NCI-H510A (cell line): ENCODE measurements around the gene IL17C.
"Not testable (repeated sequence)": the region's sequence is repeated elsewhere in the genome, so short reads cannot be mapped to it uniquely, and the experiment has no call there.

Experiments
- DNase-seq: peaks from one replicate; lab custom pipeline; 2025; lab: John Stamatoyannopoulos, UW

IL17C gene, protein sequence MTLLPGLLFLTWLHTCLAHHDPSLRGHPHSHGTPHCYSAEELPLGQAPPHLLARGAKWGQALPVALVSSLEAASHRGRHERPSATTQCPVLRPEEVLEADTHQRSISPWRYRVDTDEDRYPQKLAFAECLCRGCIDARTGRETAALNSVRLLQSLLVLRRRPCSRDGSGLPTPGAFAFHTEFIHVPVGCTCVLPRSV

DNA sequence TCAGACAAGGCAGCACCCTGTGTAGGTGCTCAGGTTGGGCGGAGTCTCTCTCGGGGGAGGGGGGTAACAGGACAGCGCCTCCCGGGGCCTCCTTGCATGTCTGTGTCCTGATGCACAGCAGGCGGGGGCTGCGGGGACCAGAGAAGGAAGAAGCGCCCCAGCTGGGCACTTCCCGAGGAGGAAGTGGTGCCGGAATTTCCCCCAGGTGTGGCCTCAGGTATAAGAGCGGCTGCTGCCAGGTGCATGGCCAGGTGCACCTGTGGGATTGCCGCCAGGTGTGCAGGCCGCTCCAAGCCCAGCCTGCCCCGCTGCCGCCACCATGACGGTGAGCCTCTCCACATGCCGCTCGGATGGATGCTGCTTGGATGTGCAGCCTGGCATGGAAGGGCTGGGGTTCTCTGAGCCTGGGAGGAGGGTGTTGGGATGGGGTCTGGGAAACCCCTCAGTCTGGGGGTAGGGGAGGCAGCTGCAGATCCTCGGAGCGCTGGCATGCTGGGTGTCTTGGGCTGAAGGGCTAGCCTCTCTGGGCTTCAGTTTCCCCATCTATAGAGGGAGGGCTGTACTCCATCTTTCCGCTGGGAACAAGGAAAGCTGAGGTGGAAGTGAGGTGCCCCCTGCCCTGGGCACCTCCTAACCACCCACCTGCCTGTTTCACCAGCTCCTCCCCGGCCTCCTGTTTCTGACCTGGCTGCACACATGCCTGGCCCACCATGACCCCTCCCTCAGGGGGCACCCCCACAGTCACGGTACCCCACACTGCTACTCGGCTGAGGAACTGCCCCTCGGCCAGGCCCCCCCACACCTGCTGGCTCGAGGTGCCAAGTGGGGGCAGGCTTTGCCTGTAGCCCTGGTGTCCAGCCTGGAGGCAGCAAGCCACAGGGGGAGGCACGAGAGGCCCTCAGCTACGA is at the start of gene IL17C:
IL17C (plus strand) TSS at position 250 of the 908 bp plus-strand sequence; CDS start at position 320, 70 bp downstream.
- DNase-seq = peak; percentile 86

DNA sequence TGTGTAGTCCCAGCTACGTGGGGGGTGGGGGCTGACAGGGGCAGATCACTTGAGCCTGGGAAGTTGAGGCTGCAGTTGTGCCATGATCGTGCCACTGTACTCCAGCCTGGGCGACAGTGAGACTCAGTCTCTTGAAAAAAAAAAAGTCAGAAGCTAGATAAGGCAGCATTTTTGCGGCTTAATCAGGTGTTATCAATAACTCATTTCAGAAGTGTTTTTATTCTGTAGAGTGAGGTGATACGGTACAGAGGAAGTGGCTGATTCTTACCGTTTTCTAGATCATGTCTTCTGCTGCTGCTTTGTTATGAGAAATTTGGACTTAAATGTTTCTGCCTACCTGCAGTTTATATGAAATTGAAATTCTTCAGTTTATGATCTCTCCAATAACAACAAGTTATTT is 49.6 kb upstream of the IL17C start:
- no peak for DNase-seq

DNA sequence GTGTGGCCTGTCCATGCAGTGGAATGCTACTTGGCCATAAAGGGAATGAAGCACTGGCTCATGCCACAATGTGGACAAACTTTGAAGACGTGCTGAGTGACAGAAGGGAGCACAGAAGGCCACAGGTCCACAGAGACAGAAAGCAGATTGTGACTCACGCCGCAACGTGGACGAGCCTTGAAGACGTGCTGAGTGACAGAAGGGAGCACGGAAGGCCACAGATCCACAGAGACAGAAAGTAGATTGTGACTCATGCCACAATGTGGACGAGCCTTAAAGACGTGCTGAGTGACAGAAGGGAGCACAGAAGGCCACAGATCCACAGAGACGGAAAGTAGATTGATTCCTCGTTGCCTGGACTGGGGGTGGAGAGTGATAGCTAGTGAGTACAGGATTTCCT is 48.9 kb upstream of the IL17C start:
- no peak for DNase-seq

DNA sequence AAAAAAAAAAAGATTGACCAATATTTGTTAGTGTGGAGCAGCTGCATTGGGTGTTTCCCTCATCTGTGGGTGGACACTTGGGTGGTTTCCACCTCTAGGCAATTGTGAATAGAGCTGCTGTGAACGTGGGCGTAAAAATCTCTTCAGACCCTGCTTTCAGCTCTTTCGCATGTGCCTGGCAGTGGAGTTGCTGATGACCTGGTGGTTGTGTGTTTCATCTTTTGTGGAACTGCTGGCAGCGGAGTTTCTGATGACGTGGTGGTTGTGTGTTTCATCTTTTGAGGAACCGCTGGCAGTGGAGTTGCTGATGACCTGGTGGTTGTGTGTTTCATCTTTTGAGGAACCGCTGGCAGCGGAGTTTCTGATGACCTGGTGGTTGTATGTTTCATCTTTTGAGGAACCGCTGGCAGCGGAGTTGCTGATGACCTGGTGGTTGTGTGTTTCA is 46.8 kb upstream of the IL17C start:
- no peak for DNase-seq

DNA sequence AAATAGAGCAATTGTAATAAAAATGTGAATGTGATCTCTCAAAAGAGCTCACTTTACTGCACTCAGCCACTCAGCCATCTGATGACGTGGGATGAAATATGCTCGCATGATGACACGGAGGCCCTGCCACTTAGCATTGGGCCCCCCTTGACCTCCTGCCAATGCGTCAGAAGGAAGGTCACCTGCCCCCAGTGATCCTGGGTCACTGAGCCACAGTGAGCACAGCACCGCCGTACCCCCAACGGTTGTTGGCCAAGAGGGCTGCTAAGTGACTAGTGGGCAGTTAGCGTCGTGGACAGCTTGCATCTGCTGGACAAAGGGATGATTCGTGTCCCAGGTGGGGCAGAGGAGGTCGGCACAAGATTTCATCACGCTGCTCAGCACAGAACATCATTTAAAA is 45.3 kb upstream of the IL17C start:
- DNase-seq = no peak

DNA sequence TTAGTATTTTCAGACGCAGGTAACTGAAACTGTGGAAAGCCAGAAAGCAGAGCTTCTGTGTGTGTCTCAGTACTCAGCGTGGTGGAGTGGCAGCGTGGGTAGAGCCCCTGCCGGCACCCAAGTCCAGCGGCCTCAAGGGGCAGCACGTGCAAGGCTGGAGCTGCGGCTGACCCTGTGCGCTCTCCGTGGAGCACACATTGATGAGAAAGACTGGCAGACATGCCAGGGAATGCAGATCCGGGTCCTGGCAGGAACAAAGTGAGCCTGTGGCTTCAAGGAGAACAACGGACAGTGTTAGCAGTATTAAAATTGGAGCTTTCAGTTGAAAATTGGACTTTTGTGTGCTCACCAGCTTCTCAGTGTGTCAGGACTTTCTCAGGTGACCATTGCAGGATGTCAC is 44.9 kb upstream of the IL17C start:
- DNase-seq = no peak

DNA sequence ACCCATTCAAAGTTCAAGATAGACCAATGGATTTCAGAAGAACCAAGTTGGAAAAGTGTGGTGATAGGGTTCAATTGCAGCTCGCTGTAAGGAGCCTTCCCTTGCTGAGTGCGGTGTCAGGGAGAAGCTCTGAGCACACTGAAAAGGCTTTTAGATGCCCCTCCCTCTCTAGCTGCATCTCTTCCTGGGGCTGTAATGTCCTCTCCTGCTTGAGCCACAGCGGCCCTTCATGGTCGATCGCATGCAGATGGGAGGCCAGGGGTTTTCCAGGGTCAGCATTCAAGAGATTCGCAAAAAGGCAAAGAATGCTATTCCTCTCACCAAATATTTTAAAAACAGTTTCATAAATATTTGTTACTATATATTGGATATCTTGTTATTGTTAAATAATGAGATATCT is 44.5 kb upstream of the IL17C start:
- DNase-seq = no peak

DNA sequence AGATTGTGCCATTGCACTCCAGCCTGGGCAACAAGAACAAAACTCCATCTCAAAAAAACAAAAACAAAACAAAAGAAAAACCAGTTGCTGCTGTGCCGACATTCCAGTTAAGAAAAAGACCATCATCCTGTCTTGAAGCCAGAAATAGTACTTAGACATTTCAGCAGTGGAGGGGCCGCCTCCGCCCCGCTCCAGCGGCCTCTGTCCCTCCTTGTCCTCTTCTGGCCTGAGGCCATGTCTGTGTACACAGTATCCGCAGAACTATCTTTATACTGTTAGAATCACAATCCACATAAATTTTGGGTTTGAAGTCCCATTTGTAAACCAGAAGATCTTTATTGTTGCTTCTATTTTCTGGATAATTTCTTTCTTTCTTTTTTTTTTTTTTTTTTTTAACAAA is 43.3 kb upstream of the IL17C start:
- no peak for DNase-seq

DNA sequence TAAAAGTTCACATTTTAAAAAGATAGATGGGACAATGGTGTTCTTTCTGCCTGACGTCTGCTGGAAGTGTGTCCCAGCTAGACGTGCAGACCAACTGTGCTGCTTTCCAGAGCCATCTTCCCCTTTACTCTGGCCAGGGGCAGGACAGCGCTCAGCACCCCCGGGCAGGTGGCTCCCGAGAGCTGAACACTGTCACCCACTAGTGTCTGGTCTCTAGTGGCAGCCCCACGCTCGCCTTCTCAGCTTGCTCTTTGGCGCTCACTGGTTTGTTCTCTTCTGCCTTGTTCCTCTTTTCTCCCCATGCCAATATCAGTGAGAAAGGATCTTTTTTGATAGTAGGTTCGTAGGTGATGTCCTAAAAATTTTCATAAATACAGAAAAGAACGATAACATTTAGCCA is 42.5 kb upstream of the IL17C start:
- no peak for DNase-seq

DNA sequence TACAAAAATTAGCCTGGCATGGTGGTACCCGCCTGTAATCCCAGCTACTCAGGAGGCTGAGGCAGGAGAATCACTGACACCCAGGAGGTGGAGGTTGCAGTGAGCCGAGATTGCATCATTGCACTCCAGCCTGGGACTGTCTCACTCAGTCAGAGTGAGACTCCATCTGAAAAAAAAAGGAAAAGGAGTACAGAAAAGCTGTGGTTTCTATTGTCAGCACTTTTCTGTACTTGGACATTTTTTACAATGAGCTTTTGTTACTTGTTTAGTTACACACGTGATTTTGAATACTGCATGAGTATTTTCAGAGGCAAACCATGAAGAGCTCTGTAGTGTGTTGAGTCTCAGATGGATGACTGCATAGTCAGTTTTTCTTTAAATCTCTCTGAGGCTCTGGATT is 41.9 kb upstream of the IL17C start:
- no peak for DNase-seq

DNA sequence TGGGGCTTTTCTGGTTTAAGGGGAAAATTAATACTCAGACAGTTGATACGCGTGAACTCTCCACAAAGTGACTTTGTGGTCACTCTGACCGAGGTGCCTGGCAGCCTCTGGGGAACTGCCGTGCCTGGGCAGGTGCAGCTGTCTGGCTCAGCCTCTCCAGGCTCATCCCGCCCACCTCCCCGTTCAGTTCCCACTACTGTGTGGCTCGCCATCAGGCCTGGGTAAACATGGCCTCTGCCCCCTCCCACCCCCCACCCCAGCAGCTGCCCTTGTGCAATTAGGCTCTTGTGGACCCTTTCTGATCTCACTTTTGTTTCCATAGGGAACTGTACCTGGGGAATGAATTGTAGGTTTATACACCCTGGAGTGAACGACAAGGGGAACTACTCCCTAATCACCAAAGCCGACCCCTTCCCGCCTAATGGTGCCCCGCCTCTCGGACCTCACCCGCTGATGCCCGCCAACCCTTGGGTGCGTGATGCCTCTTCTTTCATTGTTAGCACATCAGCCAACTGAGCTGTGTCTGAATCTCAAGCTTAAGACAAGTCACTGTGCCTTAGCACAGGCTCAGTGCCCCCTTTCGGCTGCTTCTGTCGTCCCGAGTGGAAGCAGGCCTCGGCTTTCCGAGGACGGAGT is 40.4 kb upstream of the IL17C start:
- DNase-seq = peak; percentile 19

DNA sequence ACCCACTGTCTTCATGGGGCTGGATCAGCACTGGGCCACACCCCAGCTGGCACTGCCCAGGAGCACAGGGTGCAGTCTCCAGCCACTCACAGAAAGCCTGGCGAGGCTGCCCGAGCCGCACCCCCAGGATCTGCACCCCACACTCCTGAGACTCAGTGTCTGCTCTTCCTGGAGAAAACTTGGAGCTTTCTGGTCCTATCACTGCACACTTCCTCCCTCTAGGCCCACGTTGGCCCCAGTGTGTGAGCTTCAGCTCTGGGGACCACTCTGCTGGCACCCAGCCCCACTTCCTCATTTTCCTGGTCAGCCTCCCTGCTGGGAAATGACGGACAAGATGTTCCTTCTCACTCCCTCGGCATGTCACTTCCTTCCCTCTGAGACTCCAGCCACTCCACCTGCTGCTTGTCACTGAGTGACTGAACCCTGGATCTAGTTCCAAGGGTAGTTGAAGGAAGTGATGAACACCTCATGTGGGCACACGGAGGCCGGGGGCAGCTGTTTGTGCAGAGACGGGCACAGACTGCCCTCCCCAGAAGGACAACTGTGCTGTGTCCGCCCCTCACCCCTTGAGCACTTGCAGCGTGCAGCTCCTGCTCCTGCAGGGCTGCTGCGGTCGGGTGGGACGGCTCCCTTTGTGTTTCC is 39.2 kb upstream of the IL17C start:
- no peak for DNase-seq

DNA sequence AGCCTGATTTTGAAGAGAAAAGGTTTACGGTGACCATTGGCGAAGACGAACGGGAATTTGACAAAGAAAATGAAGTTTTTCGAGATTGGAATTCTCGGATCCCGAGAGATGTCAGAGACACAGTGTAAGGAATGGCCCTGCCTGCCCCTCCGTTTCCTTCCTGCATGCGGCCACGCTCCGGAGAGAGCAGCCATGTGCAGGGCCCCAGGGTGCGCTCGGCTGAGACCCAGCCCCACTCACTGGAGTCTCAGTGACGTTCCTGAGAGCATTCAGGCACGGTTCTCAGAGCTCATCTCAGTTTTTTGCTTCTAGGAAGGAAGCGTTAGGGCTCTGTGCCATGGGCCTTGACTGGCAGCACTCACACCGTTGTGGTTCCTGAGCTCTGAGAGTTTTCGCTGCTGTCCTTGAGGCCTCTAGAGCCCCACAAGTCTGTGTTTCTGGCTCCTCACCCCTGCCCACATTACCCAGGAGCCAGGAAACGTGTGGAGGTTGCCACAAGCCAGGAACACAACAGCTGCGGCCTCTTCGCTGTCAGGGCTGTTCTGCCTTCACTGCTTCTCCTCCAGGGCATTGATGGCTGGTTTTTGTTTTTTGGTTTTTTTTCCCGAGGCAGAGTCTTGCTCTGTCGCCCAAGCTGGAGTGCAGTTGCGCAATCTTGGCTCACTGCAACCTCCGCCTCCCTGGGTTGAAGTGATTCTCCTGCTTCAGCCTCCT is 38.4 kb upstream of the IL17C start:
- no peak for DNase-seq

DNA sequence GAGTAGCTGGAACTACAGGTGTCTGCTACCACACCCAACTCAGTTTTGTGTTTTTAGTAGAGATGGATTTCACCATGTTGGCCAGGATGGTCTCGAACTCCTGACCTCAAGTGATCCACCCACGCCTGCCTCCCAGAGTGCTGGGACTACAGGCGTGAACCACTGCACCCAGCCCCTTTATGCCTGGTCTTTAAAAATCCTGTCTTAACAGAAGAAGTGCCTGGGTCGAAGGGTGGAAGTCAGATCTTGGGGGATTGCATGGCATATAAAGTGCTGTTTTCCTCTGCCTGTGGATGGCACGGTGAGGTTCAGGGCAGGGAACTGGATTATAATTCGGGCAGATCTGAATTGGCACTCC is 37.9 kb upstream of the IL17C start:
- DNase-seq = no peak

DNA sequence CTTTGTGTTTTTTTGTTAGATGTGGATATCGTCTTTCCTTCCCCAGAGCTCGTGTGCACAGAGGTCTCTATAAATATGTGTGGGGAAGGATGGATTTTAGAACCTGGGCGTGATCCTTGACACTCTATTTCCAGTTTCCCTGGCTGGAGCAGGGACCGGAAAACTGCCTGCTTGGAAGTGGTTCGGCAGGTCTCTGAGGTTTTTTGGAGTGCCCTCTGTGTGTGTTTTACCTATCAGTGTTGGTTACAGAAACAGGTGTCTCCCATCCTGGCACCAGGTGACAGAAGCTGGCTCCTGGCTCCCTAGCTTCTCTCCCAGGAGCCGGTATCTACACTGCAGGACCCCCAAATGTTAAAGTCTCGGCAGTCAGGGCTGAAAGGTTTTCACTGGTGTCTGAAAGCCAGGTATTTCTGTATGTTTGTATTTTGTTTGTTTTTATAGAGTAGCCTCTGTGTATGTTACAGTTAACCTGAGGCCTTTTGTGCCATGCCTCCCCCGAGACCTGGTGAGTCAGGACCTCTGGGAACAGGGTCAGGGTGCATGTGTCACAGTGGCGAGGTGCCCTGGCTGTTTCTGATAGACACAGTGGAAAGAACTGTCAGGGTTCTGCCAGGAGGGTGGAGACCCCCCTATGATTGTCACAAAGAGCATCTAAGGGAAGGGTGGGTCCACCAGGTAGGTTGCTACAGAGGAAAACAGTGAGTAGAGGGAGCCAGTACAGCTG is 36.9 kb upstream of the IL17C start:
- peak; percentile 37 for DNase-seq

DNA sequence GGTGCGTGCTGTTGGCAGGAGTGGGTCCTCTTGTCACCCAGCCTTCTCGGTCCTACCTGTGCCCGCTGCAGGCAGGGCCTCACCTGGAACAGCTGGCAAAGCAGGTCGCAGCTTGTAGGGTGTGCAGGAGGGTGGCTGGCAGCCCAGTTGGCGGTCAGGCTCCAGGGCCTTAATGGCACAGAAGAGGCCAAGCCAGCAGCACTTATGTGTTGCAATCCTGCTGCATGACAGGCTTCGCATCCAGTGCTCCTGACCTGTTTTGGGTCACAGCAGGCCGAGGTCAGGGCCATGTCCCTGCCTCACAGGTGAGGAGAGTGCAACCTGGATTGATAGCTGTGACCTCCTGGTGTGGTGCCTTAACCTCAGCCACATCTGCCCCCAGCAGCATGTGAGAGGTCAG is 36.3 kb upstream of the IL17C start:
- DNase-seq = peak; percentile 23

DNA sequence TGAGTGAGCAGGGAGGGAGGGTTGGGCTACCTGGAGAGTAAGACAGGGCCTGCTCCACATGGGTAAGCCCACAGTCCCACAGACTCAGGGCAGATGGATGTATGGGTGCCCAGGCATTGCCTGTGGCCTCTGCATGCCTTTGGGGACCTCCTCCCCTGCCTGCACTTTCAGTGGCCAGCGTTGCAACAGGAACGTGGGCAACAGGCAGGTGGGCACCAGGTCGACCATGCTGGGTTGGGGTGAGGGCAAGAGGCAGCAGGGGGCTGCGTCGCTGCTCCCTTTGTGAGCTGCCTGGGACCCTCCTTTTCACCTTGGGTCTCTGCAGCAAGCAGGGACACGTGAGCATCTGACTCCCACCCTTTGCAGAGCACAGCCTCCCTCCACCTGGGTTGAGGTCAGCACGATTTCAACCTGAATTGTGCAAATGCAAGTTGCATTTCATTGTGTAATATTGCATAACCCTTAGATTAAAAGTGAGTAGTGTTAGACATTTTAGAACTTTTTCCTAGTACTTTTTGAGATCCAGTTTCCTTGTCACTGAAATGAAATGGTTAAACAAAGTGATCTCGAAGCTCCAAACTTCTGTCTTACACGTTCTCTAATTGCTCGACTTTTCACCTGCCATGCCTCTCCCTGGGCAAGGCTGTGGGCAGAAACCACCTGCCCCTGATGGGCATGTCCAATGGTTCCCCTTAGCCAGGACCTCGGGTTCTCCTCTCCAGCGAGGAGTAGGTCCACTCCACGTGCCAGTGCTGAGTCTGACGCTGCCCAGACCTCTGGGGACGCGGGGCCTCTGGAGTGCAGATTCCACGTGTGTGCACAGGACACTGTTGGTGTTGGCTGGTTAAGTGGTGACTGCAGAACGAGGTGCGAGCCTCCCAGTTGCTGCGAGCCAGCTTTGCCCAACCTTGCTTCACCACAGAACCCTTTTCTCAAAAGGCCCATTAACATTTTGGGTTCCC is 32.9 kb upstream of the IL17C start:
- no peak for DNase-seq

DNA sequence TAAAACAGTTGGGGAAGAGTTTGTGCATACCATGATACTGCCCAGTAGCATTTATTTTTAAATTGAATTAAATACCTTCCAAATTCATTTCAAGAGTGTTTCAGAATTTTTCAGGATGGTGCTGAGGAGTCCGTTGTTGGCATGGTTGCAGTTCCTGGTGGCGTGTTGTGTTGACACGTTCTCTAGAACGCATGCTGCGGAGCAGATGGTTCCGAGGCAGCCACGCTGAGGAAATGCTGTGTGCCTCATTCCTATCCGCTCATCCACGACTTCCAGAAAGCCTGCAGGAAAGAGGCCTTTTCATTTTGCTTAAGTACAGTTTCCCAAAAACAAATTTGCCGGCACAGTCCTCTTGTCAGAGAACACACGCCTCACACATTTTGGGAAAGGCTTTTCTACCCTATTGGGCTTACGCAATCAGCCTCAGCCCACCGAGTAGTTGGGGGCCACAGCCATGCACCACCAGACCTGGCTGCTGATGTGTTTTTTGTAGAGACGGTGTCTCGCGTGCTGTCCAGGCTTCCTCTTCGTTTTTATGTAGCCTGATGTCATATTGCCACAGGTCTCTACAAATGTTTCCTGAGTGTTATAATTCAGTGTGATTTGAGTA is 32.1 kb upstream of the IL17C start:
- DNase-seq = no peak

DNA sequence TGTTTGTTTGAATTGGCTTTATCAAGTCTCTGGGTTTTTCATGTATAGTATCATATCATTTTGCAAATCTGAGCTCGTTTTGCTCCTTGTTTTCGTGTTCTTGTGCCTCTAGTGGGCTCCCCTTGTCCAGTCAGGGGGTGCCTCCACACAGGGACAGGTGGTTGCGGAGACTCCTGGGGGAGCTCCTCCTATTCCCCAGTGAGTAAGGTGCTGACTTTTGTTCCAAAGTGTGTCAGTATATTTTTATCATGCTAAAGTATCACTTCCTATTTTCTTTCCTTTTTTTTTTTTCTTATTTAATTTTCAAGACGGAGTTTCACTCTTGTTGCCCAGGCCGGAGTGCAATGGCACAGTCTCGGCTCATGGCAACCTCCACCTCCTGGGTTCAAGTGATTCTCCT is 30.3 kb upstream of the IL17C start:
- DNase-seq = no peak

DNA sequence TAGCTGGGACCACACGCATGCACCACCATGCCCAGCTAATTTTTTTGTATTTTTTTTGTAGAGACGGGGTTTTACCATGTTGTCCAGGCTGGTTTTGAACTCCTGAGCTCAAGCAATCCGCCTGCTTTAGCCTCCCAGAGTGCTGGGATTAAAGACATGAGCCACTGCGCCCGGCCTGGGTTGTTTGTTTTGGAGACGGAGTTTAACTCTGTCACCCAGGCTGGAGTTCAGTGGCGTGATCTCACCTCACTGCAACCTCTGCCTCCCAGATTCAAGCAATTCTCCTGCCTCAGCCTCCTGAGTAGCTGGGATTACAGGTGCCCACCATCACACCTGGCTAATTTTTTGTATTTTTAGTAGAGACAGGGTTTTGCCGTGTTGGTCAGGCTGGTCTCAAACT is 28.9 kb upstream of the IL17C start:
- not testable (repeated sequence) for DNase-seq
